Upper lobe of left lung (tissue), 4 donors: ENCODE measurements around the gene GDI1.

Experiments
- CTCF ChIP-seq, 6 experiments: fragments of 450-650 bp in 4 of 6; fragments of 200-600 bp in 2 of 6; sonication (generic) in 2 of 6; IDR thresholded peaks; one replicate each; pipeline ENCODE4 v1.5.1; 2016 to 2019; ENCODE audit warnings: antibody characterized with exemption in 6 of 6
- EP300 ChIP-seq, 4 donors: sonication (generic); formaldehyde crosslinking; IDR thresholded peaks; one replicate each; pipeline ENCODE4 v1.5.1; 2017; ENCODE audit warnings: antibody characterized with exemption in 4 of 4, control low read depth in 2 of 4
- POLR2A ChIP-seq, 4 donors: fragments of 450-650 bp; IDR thresholded peaks; one replicate each; pipeline ENCODE4 v1.5.1; 2016 to 2017; ENCODE audit warnings: antibody characterized with exemption in 4 of 4, mild to moderate bottlenecking in 2 of 4
- POLR2AphosphoS5 ChIP-seq, 2 donors: sonication (generic); formaldehyde crosslinking; IDR thresholded peaks; one replicate each; pipeline ENCODE4 v1.5.1; 2017; ENCODE audit warnings: antibody characterized with exemption in 2 of 2

DNA sequence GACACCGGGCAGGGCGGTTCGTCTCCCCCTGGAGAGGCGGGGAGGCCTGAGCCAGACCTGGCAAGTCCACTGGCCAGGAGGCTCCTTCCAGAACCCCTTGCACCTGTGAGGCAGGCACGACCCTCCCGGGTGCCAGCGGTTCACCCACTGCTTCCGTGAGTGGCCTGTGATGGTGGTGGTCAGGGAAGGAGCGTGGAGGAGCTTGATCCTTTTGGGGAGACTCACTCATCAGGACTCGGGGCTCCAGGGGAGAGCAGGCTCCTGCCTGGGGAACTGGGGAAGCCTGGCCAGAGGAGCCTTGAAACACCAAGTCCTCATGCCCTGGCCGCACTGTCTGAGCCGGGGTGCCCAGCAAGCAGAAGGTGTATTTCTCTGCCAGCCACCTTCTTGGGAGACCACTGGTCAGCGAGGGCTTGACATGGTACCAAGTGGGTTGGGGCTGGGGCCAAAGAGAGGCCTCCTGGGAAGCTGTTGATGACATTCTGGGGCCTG, 7.8 kb downstream of the GDI1 start:
- TF ChIP-seq EP300 (IDR thresholded peaks at IDR 0.05) (no peak), CTCF (IDR thresholded peaks at IDR 0.05) (no peak), POLR2A (IDR thresholded peaks at IDR 0.05) (no peak), POLR2AphosphoS5 (IDR thresholded peaks at IDR 0.05) (no peak)
